Cerebellar cortex (tissue), 1 donor: ENCODE measurements around the gene BOD1L1.
"Not testable (repeated sequence)": the region's sequence is repeated elsewhere in the genome, so short reads cannot be mapped to it uniquely, and the experiment has no call there.

Source experiments
- DNase-seq: peaks from one replicate; pipeline ENCODE4 v3.0.0-alpha.2; 2015; ENCODE audit warnings: low spot score

Gene BOD1L1

DNA sequence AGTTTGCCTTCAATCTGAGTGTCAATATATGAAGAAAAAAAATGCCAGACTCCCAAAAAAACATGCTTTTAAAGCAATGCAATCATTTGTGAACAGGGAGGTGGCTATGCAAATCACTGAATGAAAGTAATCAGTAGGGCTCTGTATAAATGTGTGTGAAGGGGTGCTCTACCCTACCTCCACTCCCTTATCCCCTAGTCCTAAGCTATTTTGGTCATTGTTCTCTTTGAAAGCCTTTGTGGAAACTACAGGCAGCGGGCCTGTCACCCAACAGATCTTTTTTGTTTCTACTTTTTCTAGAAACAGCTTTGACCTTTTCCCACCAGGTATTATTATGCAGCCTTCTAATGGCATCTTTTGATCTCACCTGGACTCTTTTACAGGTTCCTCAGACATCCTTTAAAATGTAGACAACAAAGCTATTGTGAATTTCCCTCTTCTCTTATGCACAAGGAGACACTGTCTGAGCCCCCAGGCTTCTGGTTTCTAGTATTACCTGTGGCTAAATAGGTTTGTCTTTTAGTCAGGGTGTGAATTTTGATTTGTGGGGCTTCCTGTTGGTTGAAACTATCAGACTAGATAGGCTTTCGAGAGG lies 9.2 kb downstream of the BOD1L1 start:
- DNase-seq: no peak

DNA sequence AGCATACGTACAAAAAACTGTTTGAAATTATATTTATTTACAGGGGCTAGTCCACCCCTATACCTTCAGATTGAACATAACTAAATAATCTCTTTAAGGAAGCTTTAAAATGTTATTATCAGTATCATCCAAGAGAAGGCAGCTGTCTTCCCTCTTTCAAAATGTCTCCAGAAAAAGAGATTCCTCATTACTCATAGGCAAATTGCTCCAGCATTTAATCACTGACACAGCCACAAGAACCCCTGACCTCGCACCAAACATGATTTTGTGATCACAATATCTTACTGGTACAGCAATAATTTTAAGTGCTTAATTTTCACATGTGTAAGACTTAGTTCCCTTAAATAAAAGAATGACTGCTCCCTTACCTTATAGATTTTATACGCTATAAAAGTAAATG lies 9.7 kb downstream of the BOD1L1 start:
- no peak for DNase-seq

DNA sequence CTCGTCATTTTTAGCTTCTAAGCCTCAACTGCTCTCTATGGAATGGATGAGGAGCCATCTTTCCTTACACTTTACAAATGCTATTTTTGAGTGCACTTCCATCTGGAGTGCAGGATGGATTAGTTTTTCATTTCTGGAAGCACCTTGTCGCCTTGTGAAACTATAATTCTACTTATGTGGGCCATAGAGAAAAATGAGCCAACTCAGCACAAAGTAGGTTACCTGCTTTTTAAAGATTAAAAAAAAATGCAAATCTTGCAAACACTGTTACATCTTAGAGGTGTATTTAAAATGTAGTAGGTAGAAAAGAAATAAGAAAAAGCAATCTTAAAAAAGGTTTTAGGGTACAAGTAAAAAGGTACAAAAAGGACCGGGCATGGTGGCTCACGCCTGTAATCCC lies 10.9 kb downstream of the BOD1L1 start:
- no peak for DNase-seq

DNA sequence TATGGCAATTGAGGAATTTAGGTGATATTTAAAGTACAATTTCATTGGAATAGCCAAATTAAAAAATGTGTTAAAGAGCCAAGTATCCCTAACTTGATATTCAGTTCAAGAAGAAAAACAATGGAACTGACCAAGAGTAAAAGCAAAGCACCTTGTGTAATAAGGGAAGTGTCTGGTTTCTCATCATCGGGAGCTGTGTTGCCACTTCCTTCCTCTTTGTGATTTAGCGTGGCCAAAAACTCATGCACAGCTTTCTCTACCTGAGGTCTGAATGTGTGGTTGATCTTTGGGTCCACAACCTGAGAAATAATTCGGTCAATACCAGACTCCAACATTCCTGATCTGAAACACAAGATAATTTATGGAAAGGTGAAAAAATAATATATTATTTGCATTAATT lies 12.4 kb downstream of the BOD1L1 start:
- DNase-seq: no peak

DNA sequence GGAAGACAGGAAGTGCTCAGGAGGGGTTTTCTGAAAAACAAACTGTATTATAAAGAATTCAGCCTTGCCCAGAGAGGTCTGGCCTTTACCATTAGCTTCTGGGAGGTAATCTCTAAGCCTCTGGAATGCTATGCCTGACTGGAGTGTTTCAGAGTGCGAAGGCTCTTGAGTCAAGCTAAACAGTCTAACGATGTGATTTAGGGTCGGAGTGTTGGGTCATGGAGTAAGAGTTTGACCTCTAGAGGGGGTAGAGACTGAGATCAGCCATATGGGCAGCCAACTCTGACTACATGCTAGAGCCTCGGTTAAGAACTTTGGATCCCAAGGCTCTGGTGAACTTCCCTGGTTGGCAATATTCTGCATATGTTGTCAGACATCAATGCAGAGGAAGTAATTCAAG lies 15.0 kb downstream of the BOD1L1 start:
- DNase-seq: no peak

DNA sequence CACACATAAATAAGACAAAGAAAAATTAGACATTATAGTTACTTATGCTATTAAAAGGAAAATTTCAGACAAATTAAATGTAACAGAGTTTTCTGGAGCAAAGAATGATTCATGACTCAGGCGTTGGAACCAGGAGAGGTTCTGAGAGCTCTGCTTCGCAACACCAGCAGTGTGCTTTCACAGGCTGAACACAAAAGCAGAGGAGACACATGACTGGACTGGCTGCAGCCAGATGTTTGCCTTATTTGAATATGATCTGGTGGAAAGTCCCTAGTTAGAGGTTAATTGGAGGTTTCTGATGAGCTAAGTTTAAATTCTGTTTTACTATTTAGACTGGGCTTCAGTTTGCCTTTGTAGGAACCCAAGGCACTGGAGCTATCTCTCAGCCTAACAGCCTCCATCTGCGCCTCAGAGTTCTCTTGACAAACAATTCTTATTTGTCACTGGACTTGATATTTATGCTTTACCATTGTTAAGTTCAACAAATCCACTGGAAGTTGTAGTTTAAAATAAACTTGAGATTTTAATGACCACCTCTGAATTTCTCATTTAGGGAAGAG lies 16.2 kb downstream of the BOD1L1 start:
- DNase-seq: no peak

DNA sequence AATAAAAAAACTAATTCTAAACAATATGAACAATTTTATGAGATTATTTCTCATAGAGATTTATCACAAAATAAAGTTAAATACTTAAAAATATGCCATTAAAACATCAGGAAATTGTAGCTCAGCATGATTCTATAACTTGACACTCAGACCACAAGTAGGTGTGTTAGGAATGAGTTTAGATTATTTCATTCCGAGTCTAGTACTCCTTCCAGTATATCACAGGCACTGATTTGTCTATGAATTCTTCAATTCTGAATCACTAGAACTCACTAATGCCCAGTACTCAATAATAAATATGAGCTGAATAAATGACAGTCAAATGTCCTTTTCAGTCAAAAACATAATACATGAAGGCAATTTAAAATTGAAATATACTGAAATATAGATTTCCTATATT lies 22.2 kb downstream of the BOD1L1 start:
- DNase-seq: no peak

DNA sequence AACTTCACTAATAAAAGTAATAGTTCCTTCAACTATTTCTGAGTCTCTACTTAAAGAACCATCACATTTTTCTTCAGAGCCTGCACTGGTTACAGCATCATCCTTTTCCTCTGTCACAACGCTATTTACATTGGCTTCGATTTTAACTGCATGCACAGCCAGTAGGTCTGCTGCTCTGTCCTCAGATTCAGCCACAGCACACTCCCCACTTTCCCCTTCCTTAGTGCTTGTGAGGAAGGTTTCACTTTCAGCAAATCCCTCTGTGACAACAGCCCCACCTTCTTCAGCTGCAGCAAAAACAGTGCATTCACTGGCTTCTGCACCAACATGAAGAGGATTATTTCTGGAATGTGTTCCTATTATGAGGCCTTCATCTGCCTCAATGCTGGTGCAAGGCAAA lies 25.7 kb downstream of the BOD1L1 start:
- no peak for DNase-seq

DNA sequence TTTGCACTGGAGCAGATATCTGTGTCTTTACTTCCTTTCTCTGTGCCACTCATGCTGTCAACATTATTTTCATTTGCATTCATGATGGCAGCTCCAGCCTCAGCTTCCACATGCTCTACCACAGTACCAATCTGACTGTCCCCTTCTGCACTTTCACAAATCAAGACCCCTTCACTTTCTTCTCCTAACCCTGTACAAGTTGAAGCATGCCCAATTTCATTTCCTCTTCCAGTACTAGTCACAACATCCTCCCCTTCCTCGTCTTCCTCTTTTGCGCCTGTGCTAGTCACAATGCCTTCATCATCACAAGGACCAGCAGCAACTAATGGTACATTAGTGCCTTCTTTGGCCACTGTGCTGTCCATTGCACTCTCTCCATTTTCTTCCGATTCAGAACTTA lies 26.5 kb downstream of the BOD1L1 start:
- DNase-seq: no peak

DNA sequence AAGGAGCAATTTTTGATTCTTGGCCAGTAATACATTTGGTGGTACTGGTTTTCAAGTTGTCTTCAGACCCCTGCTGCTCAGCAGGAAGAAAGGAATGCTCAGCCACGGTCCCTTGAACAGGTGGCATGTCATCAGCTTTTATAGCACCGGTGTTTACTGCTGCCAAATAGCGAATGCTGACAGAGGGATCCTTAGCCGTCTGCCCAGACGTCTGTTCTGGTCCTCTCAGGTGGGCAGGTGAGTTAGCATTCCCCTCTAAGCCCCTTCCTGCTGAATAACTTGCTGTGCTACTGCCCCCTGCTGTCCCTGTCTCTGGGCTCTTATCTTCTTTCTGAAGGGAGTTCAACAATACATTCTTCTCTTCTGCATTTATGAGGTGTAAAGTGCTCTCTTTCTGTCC lies 28.4 kb downstream of the BOD1L1 start:
- DNase-seq: peak; percentile 75

DNA sequence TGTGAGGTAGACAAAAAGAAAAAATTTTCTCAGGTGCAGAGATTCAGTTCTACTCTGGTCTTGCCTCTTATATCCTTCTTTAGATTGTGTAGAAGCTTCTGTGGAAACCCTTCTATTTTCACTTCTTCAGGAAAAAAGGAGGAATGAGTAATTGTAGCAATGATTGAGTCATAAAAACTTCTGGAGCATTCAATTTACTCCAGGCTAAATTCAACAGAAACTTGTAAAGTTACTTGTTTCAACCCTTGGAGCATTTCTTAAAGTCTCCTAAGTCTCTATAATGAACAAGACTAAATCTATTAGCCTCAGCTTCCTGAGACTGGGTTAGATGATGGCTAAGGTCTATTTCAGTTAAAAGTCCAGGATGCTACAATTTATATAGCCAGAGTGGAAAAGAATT lies 29.9 kb downstream of the BOD1L1 start:
- DNase-seq: no peak

DNA sequence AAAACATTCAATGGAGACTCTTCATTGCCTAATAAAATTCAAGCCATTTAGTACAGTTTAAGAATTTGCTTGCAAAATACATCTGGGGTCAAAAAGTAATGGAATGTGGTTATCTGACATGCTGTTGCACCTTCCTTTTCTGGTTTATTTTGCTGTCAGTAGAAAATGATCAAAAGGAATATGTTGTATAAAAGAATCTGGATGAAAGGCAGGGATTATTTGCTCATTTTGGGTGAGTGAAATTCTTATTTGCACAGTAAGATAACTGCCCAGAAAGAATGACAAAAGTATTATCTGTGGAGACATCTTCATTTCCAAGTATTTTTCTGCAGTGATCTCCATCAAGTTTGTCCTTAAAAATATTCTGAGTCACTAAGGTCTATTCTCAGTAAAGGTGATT lies 30.4 kb downstream of the BOD1L1 start:
- no peak for DNase-seq

DNA sequence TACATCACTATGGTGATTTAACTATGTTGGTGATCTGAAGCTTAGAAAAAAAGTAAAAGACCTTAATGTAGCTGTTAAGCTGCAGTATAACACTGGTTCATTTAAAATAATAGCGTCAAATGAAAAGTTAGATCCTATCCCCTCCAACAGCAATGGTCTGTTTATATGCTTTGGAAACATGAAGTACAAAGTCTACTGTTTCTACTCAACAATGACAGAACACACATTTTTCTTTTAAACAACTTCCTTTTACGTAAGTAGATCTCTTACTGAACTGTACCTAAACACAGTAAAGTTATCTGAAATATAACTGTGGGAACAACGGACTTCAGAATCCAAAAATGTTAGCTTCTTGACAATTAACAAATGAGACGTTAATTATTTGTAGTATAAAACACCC lies 35.3 kb downstream of the BOD1L1 start:
- DNase-seq: no peak

DNA sequence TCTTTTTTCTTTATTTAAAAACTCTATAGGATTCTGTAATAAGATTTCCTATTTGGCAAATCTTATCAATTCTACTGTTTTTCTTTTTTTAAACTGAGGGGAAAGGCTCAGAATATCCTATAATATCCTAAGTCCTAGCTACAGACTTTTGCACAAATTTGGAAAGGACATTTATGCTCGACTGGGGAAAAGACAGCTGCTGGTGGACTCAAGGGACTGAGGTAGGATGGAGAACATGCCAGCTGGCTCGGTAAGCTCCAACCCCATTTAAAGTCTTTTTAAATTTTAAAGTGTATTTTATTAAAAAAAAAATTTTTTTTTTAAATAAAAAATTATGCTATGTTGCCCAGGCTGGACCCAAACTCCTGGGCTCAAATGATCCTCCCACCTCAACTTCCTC lies 36.8 kb downstream of the BOD1L1 start:
- no peak for DNase-seq

DNA sequence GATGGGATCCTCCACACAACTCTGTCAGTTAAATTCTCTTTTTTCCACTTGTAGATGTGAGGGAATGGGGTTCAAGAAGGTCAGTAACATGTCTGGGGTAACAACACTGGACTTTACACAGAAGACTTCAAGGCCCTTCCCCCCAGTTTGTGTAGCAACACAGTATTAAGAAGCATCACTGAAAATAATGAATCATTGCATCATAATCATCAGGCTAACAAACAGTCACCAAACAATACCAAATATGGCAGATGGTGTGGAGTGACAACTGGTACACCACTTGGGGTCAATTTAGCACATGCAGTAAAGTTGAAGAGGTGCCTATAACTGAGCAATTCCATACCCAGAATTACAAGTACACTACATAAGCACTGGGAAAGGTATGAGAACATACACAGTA lies 38.6 kb downstream of the BOD1L1 start:
- no peak for DNase-seq

DNA sequence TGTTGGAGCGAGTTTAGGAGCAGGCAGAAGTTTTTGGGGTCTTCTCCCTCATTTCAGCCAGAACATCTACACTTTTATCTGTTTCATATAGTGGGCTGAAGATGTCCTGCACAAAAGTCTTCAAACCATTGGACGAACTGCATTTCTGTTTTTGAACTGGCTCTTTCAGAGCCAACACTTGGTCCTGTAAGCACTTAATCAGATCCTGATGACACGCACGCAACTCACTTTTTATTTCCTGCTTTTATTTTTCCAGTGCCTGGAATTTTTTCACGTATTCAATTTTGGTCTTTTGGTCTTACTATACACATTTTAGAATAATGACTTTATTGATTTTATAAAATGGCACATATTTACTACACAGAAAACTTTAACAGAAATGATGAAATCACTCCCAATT lies 43.0 kb downstream of the BOD1L1 start:
- DNase-seq: no peak

DNA sequence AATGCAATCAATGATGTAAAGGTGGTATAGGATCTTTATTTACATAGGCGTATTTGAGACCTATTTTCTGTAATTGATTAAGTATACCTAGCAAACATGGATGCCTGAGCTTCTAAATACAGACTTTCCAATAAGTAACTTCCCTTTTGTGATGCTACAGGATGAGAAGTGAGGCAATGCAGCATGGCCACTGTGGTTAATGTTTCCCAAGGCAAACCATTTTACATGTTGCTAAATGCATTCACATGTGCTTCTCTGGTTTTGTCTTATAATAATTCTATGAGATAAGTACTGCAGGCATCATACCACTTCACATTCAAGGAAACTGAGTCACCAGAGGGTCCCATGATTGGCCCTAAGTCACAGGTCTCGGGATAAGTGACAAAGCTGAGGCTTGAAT lies 47.5 kb downstream of the BOD1L1 start:
- DNase-seq: no peak

DNA sequence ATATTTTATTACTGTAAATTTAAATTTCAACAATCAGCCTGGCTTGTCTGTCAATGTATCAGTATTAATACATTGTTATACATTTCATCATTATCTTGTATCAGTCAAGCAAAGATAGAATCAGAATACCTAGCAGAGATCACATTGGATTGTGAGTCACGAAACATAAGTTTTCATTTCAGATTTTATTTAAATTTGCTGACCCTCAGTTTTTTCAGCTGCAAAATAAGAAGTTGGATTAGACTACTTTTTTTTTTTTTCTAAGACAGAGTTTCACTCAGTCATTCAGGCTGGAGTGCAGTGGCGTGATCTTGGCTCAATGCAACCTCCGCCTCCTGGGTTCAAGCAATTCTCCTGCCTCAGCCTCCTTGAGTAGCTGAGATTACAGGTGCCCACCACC lies 49.9 kb downstream of the BOD1L1 start:
- no peak for DNase-seq

DNA sequence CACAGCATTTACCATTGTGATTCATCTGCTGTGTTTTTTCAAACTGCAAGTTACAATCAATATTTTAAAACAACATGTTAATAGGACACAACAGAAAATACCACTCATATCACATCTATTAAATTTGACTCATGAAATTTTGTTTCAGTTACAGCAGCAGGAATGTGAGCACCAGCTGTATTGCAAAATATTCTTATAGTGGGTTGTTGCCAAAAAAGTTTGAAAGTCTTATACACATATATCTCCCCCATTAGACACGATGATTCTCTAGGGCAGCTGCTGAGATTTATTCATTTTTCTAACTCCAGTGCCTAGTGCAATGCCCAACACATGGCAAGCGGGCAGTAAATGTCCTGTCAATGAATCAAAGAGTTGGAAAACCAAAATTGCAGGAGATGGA lies 56.6 kb downstream of the BOD1L1 start:
- DNase-seq: no peak

DNA sequence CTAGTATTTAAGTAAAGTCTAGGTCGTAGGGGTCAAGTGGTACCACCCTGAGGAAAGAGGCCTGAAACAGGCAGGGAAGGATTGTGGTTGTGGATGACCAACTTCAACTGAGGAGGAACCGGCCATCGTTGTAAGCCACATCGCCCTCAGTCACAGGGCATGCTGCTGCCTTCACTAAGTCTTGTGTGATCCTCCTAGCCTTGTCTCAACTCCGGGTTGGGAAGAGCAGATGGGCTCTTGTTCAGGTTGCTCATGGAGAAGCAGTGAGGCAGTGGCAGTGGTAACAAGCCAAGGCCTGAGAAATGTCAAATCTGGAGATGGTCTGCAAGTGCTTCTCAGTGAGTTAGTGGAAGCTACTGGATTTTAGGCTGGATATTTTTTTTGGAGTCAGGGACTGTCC lies 60.4 kb downstream of the BOD1L1 start:
- DNase-seq: no peak

DNA sequence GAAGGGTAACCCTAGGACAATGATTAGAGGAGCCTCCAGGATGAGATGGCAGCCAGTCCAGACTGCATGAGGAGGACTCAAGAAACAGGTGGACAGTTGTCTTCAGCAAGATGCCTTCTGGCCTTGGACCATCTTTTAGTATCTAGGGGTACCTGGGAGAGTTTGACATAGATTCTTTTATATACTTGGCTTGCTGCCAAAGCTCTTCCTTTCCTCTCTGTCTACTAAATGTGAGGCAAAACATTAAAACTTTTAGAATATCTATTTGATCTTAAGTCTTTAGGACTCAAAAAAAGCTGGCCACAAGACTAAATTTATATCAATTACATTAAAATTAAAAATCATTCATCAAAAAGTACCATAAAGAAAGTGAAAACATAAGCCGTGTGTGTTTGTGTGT lies 64.6 kb downstream of the BOD1L1 start:
- no peak for DNase-seq

DNA sequence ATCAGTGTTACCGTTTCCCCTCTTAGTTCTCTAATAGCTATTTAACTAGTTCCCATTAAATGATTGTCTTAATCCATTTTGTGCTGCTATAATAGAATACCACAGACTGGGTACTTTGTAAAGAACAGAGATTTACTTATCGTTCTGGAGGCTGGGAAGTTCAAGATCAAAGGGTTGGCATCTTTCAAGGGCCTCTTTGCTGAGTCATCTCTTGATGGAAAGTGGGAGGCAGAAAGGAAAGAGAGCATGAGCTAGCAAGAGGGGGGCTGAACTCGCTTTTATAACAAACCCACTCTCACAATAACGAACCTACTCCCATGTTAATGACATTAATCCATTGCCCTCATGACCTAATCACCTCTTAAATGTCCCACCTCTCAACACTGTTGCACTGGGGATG lies 65.9 kb downstream of the BOD1L1 start:
- no peak for DNase-seq

DNA sequence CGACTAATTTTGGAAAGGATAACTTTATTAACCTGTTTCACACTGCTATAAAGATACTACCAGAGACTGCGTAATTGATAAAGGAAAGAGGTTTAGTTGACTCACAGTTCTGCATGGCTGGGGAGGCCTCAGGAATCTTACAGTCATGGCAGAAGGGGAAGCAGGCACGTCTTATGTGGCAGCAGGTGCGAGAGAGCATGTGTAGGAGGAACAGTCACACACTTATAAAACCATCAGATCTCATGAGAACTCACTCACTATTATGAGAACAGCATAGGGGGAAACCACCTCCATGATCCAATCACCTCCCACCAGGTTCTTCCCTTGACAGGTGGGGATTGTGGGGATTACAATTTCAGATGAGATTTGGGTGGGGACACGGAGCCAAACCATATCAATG lies 67.4 kb downstream of the BOD1L1 start:
- not testable (repeated sequence) for DNase-seq

DNA sequence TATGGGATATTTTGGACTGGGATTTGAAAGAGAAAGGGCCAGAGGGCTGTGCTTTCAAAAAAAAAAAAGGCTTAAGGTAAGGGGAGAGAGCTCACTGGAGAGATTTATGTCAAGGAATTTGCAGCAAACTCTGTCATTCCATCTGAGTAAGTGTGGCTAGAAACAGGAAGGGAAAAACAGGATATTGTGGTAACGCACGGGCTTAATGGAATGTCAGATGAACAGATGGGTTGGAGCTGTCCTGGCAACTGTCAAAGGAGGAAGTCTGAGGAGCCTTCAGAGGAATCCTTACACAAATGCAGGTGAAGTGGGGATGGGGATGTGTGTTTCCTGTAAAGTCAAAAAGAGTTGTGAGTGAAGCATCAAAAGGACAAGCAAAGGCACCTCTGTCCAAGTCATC lies 68.1 kb downstream of the BOD1L1 start:
- DNase-seq: no peak

DNA sequence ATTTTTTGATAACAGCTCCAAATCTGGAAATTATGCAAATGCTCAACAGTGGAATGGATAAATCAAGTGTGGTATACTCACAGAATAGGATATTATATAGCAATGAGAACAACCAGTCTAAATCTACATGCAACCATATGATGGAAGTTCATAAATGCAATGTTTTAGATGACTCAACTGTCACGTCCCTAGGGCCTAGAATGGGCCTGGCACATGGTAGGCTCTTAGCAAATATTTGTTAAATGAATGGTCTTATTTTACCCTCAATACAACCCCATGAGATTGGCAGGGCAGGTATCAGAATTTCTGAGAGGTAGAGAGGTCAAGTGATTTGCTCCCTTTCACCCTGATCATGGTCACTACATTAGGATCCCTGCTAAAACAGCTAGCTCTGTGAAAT lies 68.6 kb downstream of the BOD1L1 start:
- DNase-seq: no peak
